ENCODE results near the gene GALNT7. TPM values are rescaled to one million over a fixed set of nuclear protein-coding genes. Genes with fewer than 3 reads are reported as not detected.

GALNT7 gene
- total RNA-seq, 1 experiment from 2014 or later = 156 TPM

DNA sequence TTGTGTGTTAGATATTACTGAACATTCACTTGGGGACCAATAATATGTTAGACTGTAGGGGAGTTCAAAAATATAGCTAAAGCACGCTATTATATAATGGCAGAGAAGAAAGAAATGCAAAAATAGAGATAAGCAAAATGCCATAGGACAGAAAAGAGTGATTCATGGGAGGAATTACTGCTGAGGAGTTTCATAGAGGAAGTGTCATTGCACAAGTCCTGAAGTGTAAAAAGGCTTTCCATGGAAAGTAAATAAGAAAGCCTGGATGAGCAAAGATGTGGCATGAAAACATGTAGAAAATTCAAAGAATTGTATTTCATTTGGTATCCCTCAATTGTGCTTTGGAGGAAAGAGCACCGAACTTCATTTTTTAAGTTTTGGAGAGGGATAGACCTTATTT is 151.1 kb downstream of the GALNT7 start:
- CTCF ChIA-PET = interaction anchor here (0.9 kb wide), 1 partner anchor 307 kb away, joined by 3 read pairs; no protein-coding TSS in a partner anchor

DNA sequence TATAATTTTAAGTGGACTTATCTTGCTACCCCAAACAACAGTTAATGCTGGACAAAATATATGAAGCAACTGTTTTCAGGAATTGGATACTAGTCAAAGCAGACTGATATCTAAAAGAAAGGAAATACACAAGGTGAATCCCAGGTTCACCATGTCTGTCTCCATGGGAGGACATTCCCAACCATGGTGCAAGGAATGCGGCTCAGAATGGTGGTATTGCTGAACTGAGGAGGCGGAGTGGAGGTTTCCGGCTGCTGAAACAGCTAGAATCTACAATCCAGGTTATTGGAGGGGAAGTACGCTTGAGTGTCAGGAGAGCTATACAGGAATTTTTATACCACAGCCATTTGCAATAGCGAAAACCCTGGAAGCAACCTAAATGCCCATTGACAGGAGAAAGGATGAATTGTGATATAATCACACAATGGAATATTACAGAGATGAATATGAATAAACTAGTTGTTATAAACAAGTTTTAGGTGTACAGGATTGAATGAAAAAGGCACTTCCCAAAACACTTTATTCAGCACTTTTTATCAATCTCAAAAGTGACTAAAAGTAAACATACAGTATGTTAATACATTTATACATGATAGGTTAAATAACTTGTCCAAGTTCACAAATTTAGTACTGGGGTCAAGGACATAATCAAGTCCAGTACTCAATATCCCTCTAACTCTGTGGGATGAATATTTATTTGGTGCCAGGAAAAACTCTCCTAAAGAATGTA is 156.6 kb downstream of the GALNT7 start:
- DNase-seq (ENCODE audit: low read depth, low spot score) = no peak
- peaks cover 5% of the 10 kb centered on the region; the same call in 1 of the 2 replicates for H3K4me1 ChIP-seq (ENCODE audit: control insufficient read depth, insufficient read depth, low read length)
- TF ChIP-seq POLR2AphosphoS5 (IDR thresholded peaks at IDR 0.05; ENCODE audit: low read depth, low read length) (no peak), SIN3A (IDR thresholded peaks at IDR 0.05; ENCODE audit: borderline replicate concordance, insufficient read depth, low read depth, low read length) (no peak)
- ATAC-seq = no peak
- no peaks in the 10 kb centered on the region for H3K27me3 ChIP-seq (ENCODE audit: control insufficient read depth, insufficient read depth, low read length)
- no TSS peak for BruUV-seq (replicated peaks)
- H3K9me3 ChIP-seq (ENCODE audit: control insufficient read depth, insufficient read depth, low read depth, low read length) = no peaks in the 10 kb centered on the region
- no peak overlapping the region for H3K4me3 ChIP-seq (ENCODE audit: low read depth in 2 of 2, low read length in 2 of 2)
- H3K36me3 ChIP-seq (ENCODE audit: control insufficient read depth, insufficient read depth, low read length) = peaks cover 31% of the 10 kb centered on the region
- no peak overlapping the region for H3K27ac ChIP-seq (ENCODE audit: low read length)
- in situ Hi-C loops (cut with HindIII; ENCODE audit: low pct_unique_long_range_greater_than_20kb, low sequenced_read_pairs) (no loop called here), intact Hi-C loops (cut with micrococcal nuclease; ENCODE audit: unreplicated experiment) (loop anchor here (5.0 kb wide), 1 partner anchor 92 kb away; no protein-coding TSS in a partner anchor)
- CTCF ChIA-PET = no interaction called here
- POLR2A ChIA-PET = no interaction called here

More for the DNA sequence above, 151.1 kb downstream of the GALNT7 start:
- H3K27ac ChIP-seq (ENCODE audit: low read length) = no peak overlapping the region
- intact Hi-C loops (cut with micrococcal nuclease; ENCODE audit: unreplicated experiment) (no loop called here), in situ Hi-C loops (cut with HindIII; ENCODE audit: low pct_unique_long_range_greater_than_20kb, low sequenced_read_pairs) (no loop called here)
- peaks cover 6% of the 10 kb centered on the region for H3K4me1 ChIP-seq (ENCODE audit: control insufficient read depth, insufficient read depth, low read length)
- no TSS peak for BruUV-seq (replicated peaks)
- H3K27me3 ChIP-seq (ENCODE audit: control insufficient read depth, insufficient read depth, low read length) = no peaks in the 10 kb centered on the region
- TF ChIP-seq, protein P1, sequence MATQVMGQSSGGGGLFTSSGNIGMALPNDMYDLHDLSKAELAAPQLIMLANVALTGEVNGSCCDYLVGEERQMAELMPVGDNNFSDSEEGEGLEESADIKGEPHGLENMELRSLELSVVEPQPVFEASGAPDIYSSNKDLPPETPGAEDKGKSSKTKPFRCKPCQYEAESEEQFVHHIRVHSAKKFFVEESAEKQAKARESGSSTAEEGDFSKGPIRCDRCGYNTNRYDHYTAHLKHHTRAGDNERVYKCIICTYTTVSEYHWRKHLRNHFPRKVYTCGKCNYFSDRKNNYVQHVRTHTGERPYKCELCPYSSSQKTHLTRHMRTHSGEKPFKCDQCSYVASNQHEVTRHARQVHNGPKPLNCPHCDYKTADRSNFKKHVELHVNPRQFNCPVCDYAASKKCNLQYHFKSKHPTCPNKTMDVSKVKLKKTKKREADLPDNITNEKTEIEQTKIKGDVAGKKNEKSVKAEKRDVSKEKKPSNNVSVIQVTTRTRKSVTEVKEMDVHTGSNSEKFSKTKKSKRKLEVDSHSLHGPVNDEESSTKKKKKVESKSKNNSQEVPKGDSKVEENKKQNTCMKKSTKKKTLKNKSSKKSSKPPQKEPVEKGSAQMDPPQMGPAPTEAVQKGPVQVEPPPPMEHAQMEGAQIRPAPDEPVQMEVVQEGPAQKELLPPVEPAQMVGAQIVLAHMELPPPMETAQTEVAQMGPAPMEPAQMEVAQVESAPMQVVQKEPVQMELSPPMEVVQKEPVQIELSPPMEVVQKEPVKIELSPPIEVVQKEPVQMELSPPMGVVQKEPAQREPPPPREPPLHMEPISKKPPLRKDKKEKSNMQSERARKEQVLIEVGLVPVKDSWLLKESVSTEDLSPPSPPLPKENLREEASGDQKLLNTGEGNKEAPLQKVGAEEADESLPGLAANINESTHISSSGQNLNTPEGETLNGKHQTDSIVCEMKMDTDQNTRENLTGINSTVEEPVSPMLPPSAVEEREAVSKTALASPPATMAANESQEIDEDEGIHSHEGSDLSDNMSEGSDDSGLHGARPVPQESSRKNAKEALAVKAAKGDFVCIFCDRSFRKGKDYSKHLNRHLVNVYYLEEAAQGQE (IDR thresholded peaks at IDR 0.05; ENCODE audit: insufficient read depth in 1 of 2, low read depth in 2 of 2, low read length in 1 of 2) = no peak
- TF ChIP-seq POLR2AphosphoS5 (IDR thresholded peaks at IDR 0.05; ENCODE audit: low read depth, low read length) (no peak), SIN3A (IDR thresholded peaks at IDR 0.05; ENCODE audit: borderline replicate concordance, insufficient read depth, low read depth, low read length) (no peak), TCF7L2 (IDR thresholded peaks at IDR 0.05; ENCODE audit: low read depth, low read length) (no peak)
- TF ChIP-seq, protein P2, sequence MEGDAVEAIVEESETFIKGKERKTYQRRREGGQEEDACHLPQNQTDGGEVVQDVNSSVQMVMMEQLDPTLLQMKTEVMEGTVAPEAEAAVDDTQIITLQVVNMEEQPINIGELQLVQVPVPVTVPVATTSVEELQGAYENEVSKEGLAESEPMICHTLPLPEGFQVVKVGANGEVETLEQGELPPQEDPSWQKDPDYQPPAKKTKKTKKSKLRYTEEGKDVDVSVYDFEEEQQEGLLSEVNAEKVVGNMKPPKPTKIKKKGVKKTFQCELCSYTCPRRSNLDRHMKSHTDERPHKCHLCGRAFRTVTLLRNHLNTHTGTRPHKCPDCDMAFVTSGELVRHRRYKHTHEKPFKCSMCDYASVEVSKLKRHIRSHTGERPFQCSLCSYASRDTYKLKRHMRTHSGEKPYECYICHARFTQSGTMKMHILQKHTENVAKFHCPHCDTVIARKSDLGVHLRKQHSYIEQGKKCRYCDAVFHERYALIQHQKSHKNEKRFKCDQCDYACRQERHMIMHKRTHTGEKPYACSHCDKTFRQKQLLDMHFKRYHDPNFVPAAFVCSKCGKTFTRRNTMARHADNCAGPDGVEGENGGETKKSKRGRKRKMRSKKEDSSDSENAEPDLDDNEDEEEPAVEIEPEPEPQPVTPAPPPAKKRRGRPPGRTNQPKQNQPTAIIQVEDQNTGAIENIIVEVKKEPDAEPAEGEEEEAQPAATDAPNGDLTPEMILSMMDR (IDR thresholded peaks at IDR 0.05) = no peak
- POLR2A ChIA-PET = no interaction called here
- no peak overlapping the region for H3K4me3 ChIP-seq (ENCODE audit: low read depth in 2 of 2, low read length in 2 of 2)
- DNase-seq (ENCODE audit: low read depth, low spot score) = no peak
- ATAC-seq = no peak
- peaks cover 49% of the 10 kb centered on the region for H3K36me3 ChIP-seq (ENCODE audit: control insufficient read depth, insufficient read depth, low read length)
- no peaks in the 10 kb centered on the region for H3K9me3 ChIP-seq (ENCODE audit: control insufficient read depth, insufficient read depth, low read depth, low read length)
